Measurements from ENCODE around the gene LCN15. TPM values are rescaled to one million over a fixed set of nuclear protein-coding genes. Genes with fewer than 3 reads are reported as not detected.

Gene LCN15
- total RNA-seq, 1 experiment from 2014 or later = not detected

DNA sequence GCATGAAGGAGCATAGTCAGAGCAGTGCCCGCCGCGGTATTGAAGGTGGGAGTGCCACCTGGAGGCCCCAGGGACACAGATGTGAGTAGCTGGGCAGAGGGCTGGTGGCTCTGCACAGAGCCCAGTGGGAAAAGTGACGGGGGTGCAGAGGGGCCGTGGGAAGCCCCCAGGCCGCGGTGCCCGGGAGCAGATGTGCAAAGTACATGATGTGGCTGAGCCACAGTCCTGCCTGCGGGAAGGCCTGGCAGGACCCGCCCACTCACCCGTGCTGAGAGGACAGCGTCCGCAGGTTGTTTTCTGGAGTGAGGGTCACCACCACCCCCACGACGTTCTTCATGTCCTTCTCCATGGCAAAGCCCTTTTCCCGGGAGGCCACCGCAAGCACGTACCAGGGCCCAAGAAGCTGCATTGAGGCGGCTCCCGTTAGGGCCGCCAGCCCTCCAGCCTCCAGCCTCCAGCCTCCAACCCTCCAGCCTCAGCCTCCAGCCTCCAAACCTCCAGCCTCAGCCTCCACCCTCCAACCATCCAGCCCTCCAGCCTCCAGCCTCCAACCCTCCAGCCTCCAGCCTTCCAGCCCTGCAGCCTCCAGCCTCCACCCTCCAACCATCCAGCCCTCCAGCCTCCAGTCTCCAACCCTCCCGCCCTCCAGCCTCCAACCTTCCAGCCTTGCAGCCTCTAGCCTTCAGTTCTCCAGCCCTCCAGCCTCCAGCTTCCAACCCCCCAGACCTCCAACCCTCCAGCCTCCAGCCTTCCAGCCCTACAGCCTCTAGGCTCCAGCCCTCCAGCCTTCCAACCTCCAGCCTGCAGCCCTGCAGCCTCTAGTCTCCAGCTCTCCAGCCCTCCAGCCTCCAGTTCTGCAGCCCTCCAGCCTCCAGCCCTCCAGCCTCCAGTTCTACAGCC is 16.9 kb downstream of the LCN15 start:
- no peak overlapping the region for H3K27ac Mint-ChIP-seq (ENCODE audit: unreplicated experiment)
- peaks cover 72% of the 10 kb centered on the region for H3K27me3 Mint-ChIP-seq (ENCODE audit: unreplicated experiment)
- TF ChIP-seq, protein P1, sequence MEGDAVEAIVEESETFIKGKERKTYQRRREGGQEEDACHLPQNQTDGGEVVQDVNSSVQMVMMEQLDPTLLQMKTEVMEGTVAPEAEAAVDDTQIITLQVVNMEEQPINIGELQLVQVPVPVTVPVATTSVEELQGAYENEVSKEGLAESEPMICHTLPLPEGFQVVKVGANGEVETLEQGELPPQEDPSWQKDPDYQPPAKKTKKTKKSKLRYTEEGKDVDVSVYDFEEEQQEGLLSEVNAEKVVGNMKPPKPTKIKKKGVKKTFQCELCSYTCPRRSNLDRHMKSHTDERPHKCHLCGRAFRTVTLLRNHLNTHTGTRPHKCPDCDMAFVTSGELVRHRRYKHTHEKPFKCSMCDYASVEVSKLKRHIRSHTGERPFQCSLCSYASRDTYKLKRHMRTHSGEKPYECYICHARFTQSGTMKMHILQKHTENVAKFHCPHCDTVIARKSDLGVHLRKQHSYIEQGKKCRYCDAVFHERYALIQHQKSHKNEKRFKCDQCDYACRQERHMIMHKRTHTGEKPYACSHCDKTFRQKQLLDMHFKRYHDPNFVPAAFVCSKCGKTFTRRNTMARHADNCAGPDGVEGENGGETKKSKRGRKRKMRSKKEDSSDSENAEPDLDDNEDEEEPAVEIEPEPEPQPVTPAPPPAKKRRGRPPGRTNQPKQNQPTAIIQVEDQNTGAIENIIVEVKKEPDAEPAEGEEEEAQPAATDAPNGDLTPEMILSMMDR (IDR thresholded peaks at IDR 0.05; ENCODE audit: unreplicated experiment) = no peak
- DNase-seq = no peak
- no peaks in the 10 kb centered on the region for H3K36me3 Mint-ChIP-seq (ENCODE audit: insufficient read depth, unreplicated experiment)
- no peak overlapping the region for H3K4me3 Mint-ChIP-seq (ENCODE audit: low read depth, unreplicated experiment)
- no peaks in the 10 kb centered on the region for H3K4me1 Mint-ChIP-seq (ENCODE audit: low read depth, unreplicated experiment)
- intact Hi-C loops (cut with micrococcal nuclease; ENCODE audit: unreplicated experiment) = no loop called here
- CTCF ChIA-PET = no interaction called here
- peaks cover under 1% of the 10 kb centered on the region for H3K9me3 Mint-ChIP-seq (ENCODE audit: low read depth, unreplicated experiment)
- no TSS peak for BruUV-seq (replicated peaks)

DNA sequence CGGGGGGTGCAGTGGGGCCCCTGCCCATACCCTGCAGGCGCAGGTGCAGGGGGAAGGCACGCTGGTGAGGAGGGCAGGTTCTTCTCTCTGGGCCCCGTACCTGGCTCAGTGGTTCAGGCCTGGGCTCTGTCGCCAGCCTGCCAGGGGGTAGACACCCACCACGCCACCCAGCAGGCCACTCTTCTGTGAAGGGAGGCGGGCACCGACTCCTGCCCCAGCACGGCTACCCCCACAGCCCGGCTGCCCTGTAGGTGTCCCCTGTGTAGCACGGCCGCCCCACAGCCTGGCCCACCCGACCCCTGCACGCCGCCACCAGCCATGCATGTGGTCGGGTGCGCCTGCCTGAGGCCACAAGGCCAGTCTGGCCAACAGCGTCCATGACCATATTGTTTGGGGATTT is 17.7 kb downstream of the LCN15 start:
- no peak for DNase-seq
- Mint-ChIP-seq H3K4me3 (ENCODE audit: low read depth, unreplicated experiment) (no peak overlapping the region), H3K36me3 (ENCODE audit: insufficient read depth, unreplicated experiment) (no peaks in the 10 kb centered on the region), H3K27ac (ENCODE audit: unreplicated experiment) (no peak overlapping the region), H3K4me1 (ENCODE audit: low read depth, unreplicated experiment) (no peaks in the 10 kb centered on the region), H3K9me3 (ENCODE audit: low read depth, unreplicated experiment) (no peaks in the 10 kb centered on the region), H3K27me3 (ENCODE audit: unreplicated experiment) (peaks cover 71% of the 10 kb centered on the region)
- TF ChIP-seq, protein P1 (IDR thresholded peaks at IDR 0.05; ENCODE audit: unreplicated experiment) = no peak
- no TSS peak for BruUV-seq (replicated peaks)
- intact Hi-C loops (cut with micrococcal nuclease; ENCODE audit: unreplicated experiment) = no loop called here
- CTCF ChIA-PET = no interaction called here

DNA sequence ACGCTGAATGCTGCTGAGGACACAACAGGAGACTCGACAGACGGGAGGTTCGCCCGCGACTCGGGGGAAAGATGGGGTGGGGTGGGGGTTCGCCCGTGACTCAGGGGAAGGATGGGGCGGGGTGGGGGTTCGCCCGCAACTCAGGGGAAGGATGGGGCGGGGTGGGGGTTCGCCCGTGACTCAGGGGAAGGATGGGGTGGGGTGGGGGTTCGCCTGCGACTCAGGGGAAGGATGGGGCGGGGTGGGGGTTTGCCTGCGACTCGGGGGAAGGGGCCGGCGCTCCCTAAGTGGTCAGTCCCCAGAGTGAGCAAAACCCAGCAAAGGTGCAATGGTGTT is 18.2 kb downstream of the LCN15 start:
- no peak for DNase-seq
- H3K27me3 Mint-ChIP-seq (ENCODE audit: unreplicated experiment) = peaks cover 71% of the 10 kb centered on the region
- no TSS peak for BruUV-seq (replicated peaks)
- CTCF ChIA-PET = interaction anchor here (0.7 kb wide), 1 partner anchor 19 kb away, joined by 4 read pairs; no protein-coding TSS in a partner anchor
- TF ChIP-seq, protein P1 (IDR thresholded peaks at IDR 0.05; ENCODE audit: unreplicated experiment) = no peak
- H3K27ac Mint-ChIP-seq (ENCODE audit: unreplicated experiment) = no peak overlapping the region
- no peaks in the 10 kb centered on the region for H3K9me3 Mint-ChIP-seq (ENCODE audit: low read depth, unreplicated experiment)
- H3K36me3 Mint-ChIP-seq (ENCODE audit: insufficient read depth, unreplicated experiment) = no peaks in the 10 kb centered on the region
- no peak overlapping the region for H3K4me3 Mint-ChIP-seq (ENCODE audit: low read depth, unreplicated experiment)
- intact Hi-C loops (cut with micrococcal nuclease; ENCODE audit: unreplicated experiment) = no loop called here
- no peaks in the 10 kb centered on the region for H3K4me1 Mint-ChIP-seq (ENCODE audit: low read depth, unreplicated experiment)

DNA sequence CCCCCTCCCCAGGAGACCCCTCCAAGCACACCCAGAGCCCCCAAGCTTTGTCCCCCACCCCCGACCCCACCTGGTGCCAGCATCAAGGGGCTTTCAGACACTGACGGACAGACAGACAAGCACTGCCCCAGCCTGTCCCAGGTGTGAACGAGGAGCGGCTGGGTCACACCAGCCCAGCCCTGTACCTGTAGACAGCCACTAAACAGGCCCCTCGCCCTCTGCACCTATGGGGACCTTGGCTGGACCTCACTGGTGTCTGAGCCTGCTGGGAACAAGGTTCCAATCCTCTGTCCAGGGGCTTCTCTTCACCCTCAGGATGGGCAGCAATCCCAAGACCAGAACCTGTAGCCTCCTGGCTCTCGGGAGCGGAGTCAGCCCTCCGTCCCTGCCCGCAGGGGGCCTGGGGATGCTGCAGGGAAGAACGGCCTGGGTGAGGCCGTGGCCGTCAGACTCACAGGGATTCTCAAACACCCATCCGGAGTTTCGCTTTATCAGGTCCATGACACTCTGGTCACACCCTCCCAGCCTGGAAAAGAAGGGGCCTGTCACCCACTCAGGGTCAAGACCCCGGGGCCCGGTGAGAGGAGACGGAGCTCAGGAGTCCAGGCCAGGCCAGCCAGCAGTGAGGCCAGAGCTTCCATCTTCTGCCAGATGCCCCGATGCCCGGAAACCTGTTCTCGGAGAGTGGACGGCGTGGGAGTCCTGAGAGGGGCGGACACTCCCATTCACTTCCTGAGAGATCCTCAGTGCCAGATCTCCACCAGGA is 18.7 kb downstream of the LCN15 start:
- CTCF ChIA-PET = interaction anchor here (0.7 kb wide), 1 partner anchor 18 kb away, joined by 4 read pairs; no protein-coding TSS in a partner anchor
- H3K9me3 Mint-ChIP-seq (ENCODE audit: low read depth, unreplicated experiment) = no peaks in the 10 kb centered on the region
- TF ChIP-seq, protein P1 (IDR thresholded peaks at IDR 0.05; ENCODE audit: unreplicated experiment) = no peak
- H3K27ac Mint-ChIP-seq (ENCODE audit: unreplicated experiment) = no peak overlapping the region
- intact Hi-C loops (cut with micrococcal nuclease; ENCODE audit: unreplicated experiment) = no loop called here
- BruUV-seq (replicated peaks) = no TSS peak
- DNase-seq = no peak
- no peaks in the 10 kb centered on the region for H3K36me3 Mint-ChIP-seq (ENCODE audit: insufficient read depth, unreplicated experiment)
- no peaks in the 10 kb centered on the region for H3K4me1 Mint-ChIP-seq (ENCODE audit: low read depth, unreplicated experiment)
- H3K27me3 Mint-ChIP-seq (ENCODE audit: unreplicated experiment) = peaks cover 71% of the 10 kb centered on the region
- H3K4me3 Mint-ChIP-seq (ENCODE audit: low read depth, unreplicated experiment) = no peak overlapping the region
